ENCODE results near the gene ELMO3.
A peak's percentile ranks its signal among the peaks of the same experiment; 100 is the strongest.

ELMO3 gene

GRCh38 chr16:67183284-67183626, 15.7 kb upstream of the ELMO3 start:
- DNase-seq = no peak

GRCh38 chr16:67183627-67184452, 15.1 kb upstream of the ELMO3 start, which contains the start of gene MATCAP1:
MATCAP1 (minus strand) TSS chr16:67183963; CDS start chr16:67180610, 3,353 bp downstream.
- DNase-seq = peak; percentile 93 to 98

GRCh38 chr16:67184453-67184994, 14.4 kb upstream of the ELMO3 start:
- no peak for DNase-seq

- peak; percentile 51 to 78 for DNase-seq
Observed at GRCh38 chr16:67184995-67185650, 13.8 kb upstream of the ELMO3 start.

GRCh38 chr16:67185651-67186134, 13.2 kb upstream of the ELMO3 start:
- DNase-seq = no peak

GRCh38 chr16:67186550-67186950, 12.4 kb upstream of the ELMO3 start:
- no peak for DNase-seq

GRCh38 chr16:67187175-67187890, 11.6 kb upstream of the ELMO3 start:
- DNase-seq = no peak

- no peak for DNase-seq
Observed at GRCh38 chr16:67188323-67188722, 10.6 kb upstream of the ELMO3 start.

DNA sequence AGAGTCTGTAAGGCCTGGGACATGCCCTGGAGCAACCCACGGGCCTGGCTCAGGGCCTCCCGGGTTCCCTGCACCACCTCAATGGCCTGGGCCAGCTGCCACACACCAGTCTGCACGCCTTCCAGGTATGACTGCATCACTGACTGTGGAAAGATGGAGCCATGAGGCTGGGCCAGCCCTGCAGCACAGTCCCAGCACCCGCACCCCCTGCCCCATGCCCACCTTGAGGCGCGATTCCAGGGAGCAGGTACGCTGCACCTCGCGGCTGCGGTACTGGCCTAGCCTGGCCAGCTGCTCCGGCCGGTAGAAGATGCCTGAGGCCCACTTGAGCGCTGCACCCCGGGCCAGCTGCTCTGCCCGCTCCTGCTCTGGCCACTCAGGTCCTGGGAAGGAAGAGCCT, 10.1 kb upstream of the ELMO3 start:
- no peak for DNase-seq

- DNase-seq = no peak
Observed at GRCh38 chr16:67190041-67190440, 8.9 kb upstream of the ELMO3 start, which contains the start of gene EXOC3L1. EXOC3L1 (minus strand) TSS chr16:67190136; CDS start chr16:67189676, 460 bp downstream.

GRCh38 chr16:67190448-67191399, 8.2 kb upstream of the ELMO3 start:
- DNase-seq = no peak

GRCh38 chr16:67191411-67191994, 7.4 kb upstream of the ELMO3 start:
- no peak for DNase-seq

- DNase-seq = peak; percentile 90 to 95
Observed at GRCh38 chr16:67191995-67192681, 6.8 kb upstream of the ELMO3 start, which contains the start of gene E2F4. E2F4 (plus strand) TSS chr16:67192155; CDS start chr16:67192228, 73 bp downstream.

DNA sequence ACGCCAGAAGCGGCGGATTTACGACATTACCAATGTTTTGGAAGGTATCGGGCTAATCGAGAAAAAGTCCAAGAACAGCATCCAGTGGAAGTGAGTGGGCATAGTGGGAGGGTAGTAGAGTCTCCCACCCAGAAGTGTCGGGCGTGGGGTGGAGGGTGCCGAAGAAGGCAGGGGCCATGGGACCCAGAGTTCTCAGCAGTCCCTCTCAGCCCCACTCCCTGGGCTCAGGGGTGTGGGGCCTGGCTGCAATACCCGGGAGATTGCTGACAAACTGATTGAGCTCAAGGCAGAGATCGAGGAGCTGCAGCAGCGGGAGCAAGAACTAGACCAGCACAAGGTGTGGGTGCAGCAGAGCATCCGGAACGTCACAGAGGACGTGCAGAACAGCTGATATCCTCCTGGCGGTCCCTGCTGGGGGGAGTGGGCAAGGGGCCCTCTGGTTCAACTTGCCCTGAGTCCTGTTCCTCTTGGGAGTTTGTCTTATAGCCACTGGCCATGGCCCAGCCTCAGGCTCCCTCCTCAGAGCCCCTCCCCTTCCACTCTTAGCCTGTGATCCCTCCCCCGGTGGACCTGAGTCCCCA, 6.1 kb upstream of the ELMO3 start:
- DNase-seq = no peak

GRCh38 chr16:67193536-67193935, 5.4 kb upstream of the ELMO3 start:
- DNase-seq = no peak

GRCh38 chr16:67194260-67194659, 4.7 kb upstream of the ELMO3 start:
- no peak for DNase-seq

- no peak for DNase-seq
Observed at GRCh38 chr16:67195676-67196075, 3.3 kb upstream of the ELMO3 start.

DNA sequence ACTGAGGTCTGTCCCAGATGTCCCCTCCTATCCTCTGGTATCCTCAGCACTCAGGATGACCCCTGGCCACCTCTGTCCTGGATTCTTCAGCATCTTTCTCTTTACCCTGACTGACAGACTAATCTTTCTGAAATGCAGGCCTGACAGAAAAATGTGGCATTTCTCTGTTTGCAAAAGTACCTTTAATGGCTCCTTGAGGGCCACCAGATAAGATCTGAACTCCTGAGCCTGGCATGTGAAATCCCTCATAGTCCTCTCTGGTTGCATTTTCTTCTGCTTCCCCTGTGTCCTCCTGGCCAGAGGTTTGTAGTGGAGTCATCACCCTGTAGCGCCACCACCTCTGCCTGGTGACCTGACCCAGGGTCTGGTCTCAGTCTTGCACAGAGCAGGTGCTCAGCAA, 2.0 kb upstream of the ELMO3 start:
- no peak for DNase-seq

DNA sequence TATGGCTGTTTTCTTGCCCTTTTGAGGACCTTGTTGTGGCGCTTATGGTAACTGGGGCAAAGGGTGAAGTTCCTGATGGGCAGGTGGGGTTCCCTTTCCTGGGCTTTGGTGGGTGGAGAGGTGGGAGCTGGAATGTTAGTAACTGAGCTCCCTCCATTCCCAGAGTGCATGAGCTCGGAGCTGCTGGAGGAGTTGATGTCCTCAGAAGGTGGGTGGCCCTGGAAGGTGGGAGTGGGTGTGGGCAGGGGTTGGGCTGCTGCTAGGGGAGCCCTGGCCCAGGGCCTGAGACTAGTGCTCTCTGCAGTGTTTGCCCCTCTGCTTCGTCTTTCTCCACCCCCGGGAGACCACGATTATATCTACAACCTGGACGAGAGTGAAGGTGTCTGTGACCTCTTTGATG, 1.2 kb upstream of the ELMO3 start:
- no peak for DNase-seq

GRCh38 chr16:67198238-67198734, 645 bp upstream of the ELMO3 start:
- peak; percentile 17 to 49 for DNase-seq

Data from hippocampal formation (tissue), 2 donors.